T-cell (primary cell): ENCODE measurements around the gene COL23A1. TPM values are rescaled to one million over a fixed set of nuclear protein-coding genes. Genes with fewer than 3 reads are reported as not detected.
A peak's percentile ranks its signal among the peaks of the same experiment; 100 is the strongest.

Experiments
- ATAC-seq, 4 experiments: fragments of 200-7000 bp in 3 of 4; fragments of 150-1000 bp in 1 of 4; cut with Tn5 transposase; replicated peaks in 1 of 4; 1 replicate in 3 of 4; 2 replicates in 1 of 4; pipeline ENCODE4 v1.10.0; 2021; ENCODE audit warnings: moderate library complexity in 3 of 4, mild to moderate bottlenecking in 2 of 4, moderate number of reproducible peaks in 1 of 4
- CTCF ChIA-PET, 2 donors: fragments of 300-600 bp; sonication (Branson Sonifier 250); formaldehyde crosslinking; loops; one replicate each; lab custom pipeline; 2022; ENCODE audit warnings: antibody characterized with exemption in 2 of 2; lab: Charles Lee
- POLR2A ChIA-PET, 2 donors: fragments of 300-600 bp; sonication (Branson Sonifier 250); formaldehyde crosslinking; loops; one replicate each; lab custom pipeline; 2022; ENCODE audit warnings: antibody characterized with exemption in 2 of 2; lab: Charles Lee
- DNase-seq, 35 experiments: peaks; one replicate each; pipeline versions ENCODE4 v3.0.0 to v3.0.0-alpha.2; 2013 to 2023
- H3K27ac ChIP-seq: one replicate; pipeline ENCODE4 v1.5.1; 2013; ENCODE audit warnings: low read length
- H3K27me3 ChIP-seq, 2 experiments: replicated peaks in 1 of 2; 1 replicate in 1 of 2; 2 replicates in 1 of 2; pipeline versions ENCODE4 v1.6.1 to v1.7.0; 2013; ENCODE audit warnings: low read length in 1 of 2, mixed read lengths in 1 of 2; ENCODE audit not compliant: control insufficient read depth in 2 of 2, insufficient read depth in 2 of 2; ENCODE audit errors: extremely low read depth in 1 of 2
- H3K36me3 ChIP-seq, 2 donors: 1 replicate in 1 of 2; 2 replicates in 1 of 2; pipeline versions ENCODE4 v1.6.1 to v1.7.0; 2013; ENCODE audit warnings: low read length in 1 of 2; ENCODE audit not compliant: control insufficient read depth in 2 of 2, insufficient read depth in 1 of 2; ENCODE audit errors: extremely low read depth in 1 of 2
- H3K4me1 ChIP-seq, 2 experiments: 1 replicate in 1 of 2; 2 replicates in 1 of 2; pipeline versions ENCODE4 v1.6.1 to v1.7.0; 2013; ENCODE audit warnings: low read length in 2 of 2, mixed read lengths in 1 of 2; ENCODE audit not compliant: insufficient read depth in 2 of 2, control insufficient read depth in 1 of 2; ENCODE audit errors: extremely low read depth in 1 of 2
- H3K4me3 ChIP-seq, 2 donors: 1 replicate in 1 of 2; 2 replicates in 1 of 2; pipeline versions ENCODE4 v1.5.1 to v1.7.0; 2013; ENCODE audit warnings: mild to moderate bottlenecking in 2 of 2, low read length in 1 of 2, moderate library complexity in 1 of 2; ENCODE audit not compliant: control insufficient read depth in 1 of 2; ENCODE audit errors: extremely low read depth in 1 of 2
- H3K9me3 ChIP-seq: 2 replicates; pipeline ENCODE4 v1.7.0; 2013
- H3K27ac Mint-ChIP-seq, 2 donors: one replicate each; pipeline ENCODE4 v1.8.0; 2020 to 2021; ENCODE audit warnings: mild to moderate bottlenecking in 2 of 2, mixed read lengths in 2 of 2
- H3K27me3 Mint-ChIP-seq, 2 donors: one replicate each; pipeline ENCODE4 v1.8.0; 2021 to 2022; ENCODE audit warnings: mixed read lengths in 2 of 2
- H3K36me3 Mint-ChIP-seq: one replicate; pipeline ENCODE4 v1.8.0; 2021; ENCODE audit warnings: mixed read lengths
- H3K4me1 Mint-ChIP-seq, 3 donors: one replicate each; pipeline ENCODE4 v1.8.0; 2020 to 2022; ENCODE audit warnings: mixed read lengths in 3 of 3, mild to moderate bottlenecking in 1 of 3
- H3K4me3 Mint-ChIP-seq, 3 donors: one replicate each; pipeline ENCODE4 v1.8.0; 2020 to 2022; ENCODE audit warnings: mild to moderate bottlenecking in 3 of 3, mixed read lengths in 3 of 3, moderate library complexity in 3 of 3
- H3K9me3 Mint-ChIP-seq, 3 donors: one replicate each; pipeline ENCODE4 v1.8.0; 2020 to 2022; ENCODE audit warnings: mixed read lengths in 3 of 3
- WGBS: methylation state at CpG from one replicate; pipeline ENCODE4 v1.1.5; 2013; ENCODE audit warnings: missing lambda C conversion rate; ENCODE audit not compliant: insufficient coverage; 5-methylcytosine and 5-hydroxymethylcytosine counted together
- total RNA-seq, 35 experiments: library from RNA in 6 of 35; stranded (reverse) in 6 of 35; fragments of 120-200 nt in 1 of 35; gene quantifications; one replicate each; pipeline versions ENCODE4 v1.2.1 to v1.2.4 and lab custom pipeline; 2013 to 2026

COL23A1 gene
- total RNA-seq, 5 donors from 2014 or later (not counting 1 experiment from before 2014, with no cell fraction given): 0.07 to 0.13 TPM; not detected in 3

- H3K4me3 ChIP-seq: no peak overlapping the region
- H3K27ac Mint-ChIP-seq: peak overlapping the region in 1 of 2 donors; percentile 36
- H3K27me3 Mint-ChIP-seq: no peaks in the 10 kb centered on the region
- H3K36me3 ChIP-seq: peaks cover 10 to 86% of the 10 kb centered on the region in 2 donors
- peaks cover 40 to 54% (median 52%) of the 10 kb centered on the region in 3 donors for H3K4me1 Mint-ChIP-seq
- WGBS: 94% methylated on average over 16 of the region's 18 CpGs
- H3K27ac ChIP-seq: no peak overlapping the region
- H3K4me3 Mint-ChIP-seq: no peak overlapping the region
- no peak for DNase-seq
- POLR2A ChIA-PET: no interaction called here
- no peaks in the 10 kb centered on the region for H3K27me3 ChIP-seq
- no peaks in the 10 kb centered on the region for H3K9me3 ChIP-seq
- ATAC-seq: no peak
- H3K4me1 ChIP-seq: peaks cover 12 to 46% of the 10 kb centered on the region in 2 experiments
- H3K36me3 Mint-ChIP-seq: peaks cover 57% of the 10 kb centered on the region
- CTCF ChIA-PET: no interaction called here
- H3K9me3 Mint-ChIP-seq: no peaks in the 10 kb centered on the region
Measured at GRCh38 chr5:178210073-178210535, 380.1 kb downstream of the COL23A1 start.

- Histone ChIP-seq H3K36me3 (peaks cover 5 to 79% of the 10 kb centered on the region in 2 donors), H3K9me3 (no peaks in the 10 kb centered on the region), H3K27ac (no peak overlapping the region), H3K4me3 (no peak overlapping the region), H3K27me3 (no peaks in the 10 kb centered on the region), H3K4me1 (peaks cover 12 to 41% of the 10 kb centered on the region in 2 experiments)
- ChIA-PET CTCF (no interaction called here), POLR2A (no interaction called here)
- no peak for ATAC-seq
- WGBS: 84% methylated on average over 7 of the region's 8 CpGs
- Mint-ChIP-seq H3K36me3 (peaks cover 54% of the 10 kb centered on the region), H3K4me3 (no peak overlapping the region), H3K9me3 (no peaks in the 10 kb centered on the region), H3K27ac (peak overlapping the region in 1 of 2 donors; percentile 15), H3K4me1 (peaks cover 40 to 49% (median 48%) of the 10 kb centered on the region in 3 donors), H3K27me3 (no peaks in the 10 kb centered on the region)
- DNase-seq: no peak
Measured at GRCh38 chr5:178209334-178210072, 380.7 kb downstream of the COL23A1 start.

GRCh38 chr5:178208540-178209227 lies 381.5 kb downstream of the COL23A1 start:
- Mint-ChIP-seq H3K9me3 (no peaks in the 10 kb centered on the region), H3K27me3 (peaks cover 0 to 3% of the 10 kb centered on the region in 2 donors), H3K27ac (no peak overlapping the region), H3K4me1 (peaks cover 40 to 47% (median 45%) of the 10 kb centered on the region in 3 donors), H3K36me3 (peaks cover 52% of the 10 kb centered on the region), H3K4me3 (no peak overlapping the region)
- DNase-seq (no peak), ATAC-seq (no peak)
- no peaks in the 10 kb centered on the region for H3K9me3 ChIP-seq
- H3K36me3 ChIP-seq: peaks cover 5 to 71% of the 10 kb centered on the region in 2 donors
- POLR2A ChIA-PET: no interaction called here
- peaks cover 12 to 41% of the 10 kb centered on the region in 2 experiments for H3K4me1 ChIP-seq
- CTCF ChIA-PET: no interaction called here
- no peak overlapping the region for H3K27ac ChIP-seq
- H3K4me3 ChIP-seq: no peak overlapping the region
- no peaks in the 10 kb centered on the region for H3K27me3 ChIP-seq
- 60% methylated on average over 1 of the region's 5 CpGs for WGBS

- Histone ChIP-seq H3K4me1 (peaks cover 12 to 36% of the 10 kb centered on the region in 2 experiments), H3K4me3 (no peak overlapping the region), H3K9me3 (no peaks in the 10 kb centered on the region), H3K27ac (peak overlapping the region; percentile 14), H3K27me3 (no peaks in the 10 kb centered on the region), H3K36me3 (peaks cover 5 to 63% of the 10 kb centered on the region in 2 donors)
- Mint-ChIP-seq H3K27ac (peak overlapping the region; percentile 51 to 92), H3K4me1 (peaks cover 40 to 43% (median 43%) of the 10 kb centered on the region in 3 donors), H3K27me3 (peaks cover 0 to 3% of the 10 kb centered on the region in 2 donors), H3K36me3 (peaks cover 49% of the 10 kb centered on the region), H3K4me3 (peak overlapping the region in 2 of 3 donors; percentile 7 to 38), H3K9me3 (no peaks in the 10 kb centered on the region)
- POLR2A ChIA-PET: no interaction called here
- WGBS: no CpG with 5 or more reads among the region's 1 CpG
- DNase-seq (no peak), ATAC-seq (no peak)
- CTCF ChIA-PET: no interaction called here
Measured at GRCh38 chr5:178207917-178208280, 382.3 kb downstream of the COL23A1 start.

- Mint-ChIP-seq H3K27ac (peak overlapping the region; percentile 86 to 92), H3K36me3 (peaks cover 44% of the 10 kb centered on the region), H3K27me3 (peaks cover 0 to 3% of the 10 kb centered on the region in 2 donors), H3K4me3 (peak overlapping the region in 1 of 3 donors; percentile 93), H3K4me1 (peaks cover 40 to 43% (median 43%) of the 10 kb centered on the region in 3 donors), H3K9me3 (no peaks in the 10 kb centered on the region)
- H3K27ac ChIP-seq: peak overlapping the region; percentile 14
- WGBS: 100% methylated on average over 4 of the region's 5 CpGs
- no peaks in the 10 kb centered on the region for H3K9me3 ChIP-seq
- ChIA-PET POLR2A (no interaction called here), CTCF (no interaction called here)
- peaks cover 5 to 58% of the 10 kb centered on the region in 2 donors for H3K36me3 ChIP-seq
- no peak overlapping the region for H3K4me3 ChIP-seq
- peaks cover 12 to 35% of the 10 kb centered on the region in 2 experiments for H3K4me1 ChIP-seq
- DNase-seq (no peak), ATAC-seq (no peak)
- no peaks in the 10 kb centered on the region for H3K27me3 ChIP-seq
Measured at GRCh38 chr5:178207183-178207916, 382.8 kb downstream of the COL23A1 start.
